K562 treated with DMSO at 1 percent for 4 hours (cell line): ENCODE measurements around the gene GPR45. TPM values are rescaled to one million over a fixed set of nuclear protein-coding genes. Genes with fewer than 3 reads are reported as not detected.

Experiments
- total RNA-seq: library from RNA; unstranded; fragments of 300-600 nt; gene quantifications from 2 replicates; pipeline ENCODE4 v1.2.3, GENCODE V29; 2022; ENCODE audit not compliant: insufficient read depth

Gene GPR45, protein sequence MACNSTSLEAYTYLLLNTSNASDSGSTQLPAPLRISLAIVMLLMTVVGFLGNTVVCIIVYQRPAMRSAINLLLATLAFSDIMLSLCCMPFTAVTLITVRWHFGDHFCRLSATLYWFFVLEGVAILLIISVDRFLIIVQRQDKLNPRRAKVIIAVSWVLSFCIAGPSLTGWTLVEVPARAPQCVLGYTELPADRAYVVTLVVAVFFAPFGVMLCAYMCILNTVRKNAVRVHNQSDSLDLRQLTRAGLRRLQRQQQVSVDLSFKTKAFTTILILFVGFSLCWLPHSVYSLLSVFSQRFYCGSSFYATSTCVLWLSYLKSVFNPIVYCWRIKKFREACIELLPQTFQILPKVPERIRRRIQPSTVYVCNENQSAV
- total RNA-seq = not detected in 2 replicates

DNA sequence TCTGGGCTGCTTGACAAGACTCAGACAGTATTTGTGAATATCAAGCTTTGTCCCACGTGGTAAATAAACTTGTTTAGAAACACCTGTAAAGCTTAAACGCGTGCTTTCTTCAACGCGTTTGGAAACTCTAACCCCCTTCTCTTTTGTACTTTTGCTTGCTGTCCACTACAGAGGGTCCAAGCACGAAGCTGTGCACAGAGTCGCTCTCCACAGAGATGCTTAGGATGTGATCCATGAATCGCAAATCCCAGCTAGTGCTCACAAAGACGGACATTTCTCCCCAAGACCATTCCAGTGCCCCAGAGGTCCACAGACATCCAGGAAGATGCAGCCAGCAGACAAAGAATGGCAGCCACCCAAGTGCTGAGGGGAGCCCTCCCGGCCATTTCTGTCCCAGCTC, at the start of gene GPR45:
Gene GPR45, plus strand, starts transcription at position 301 of the 400 bp plus-strand sequence. CDS start 116 bp downstream, outside the sequence.

Other genes starting within 250 kb of the GPR45 start
- 24.6 and 26.0 TPM in 2 replicates for gene MRPS9, start 203.7 kb upstream of the GPR45 start, total RNA-seq
- 9.9 and 11.5 TPM in 2 replicates for gene TGFBRAP1, start 88.0 kb downstream of the GPR45 start, total RNA-seq
- 10.4 and 11.0 TPM in 2 replicates for gene C2orf49, start 95.8 kb downstream of the GPR45 start, total RNA-seq
- 31.9 and 39.1 TPM in 2 replicates for gene FHL2, start 157.3 kb downstream of the GPR45 start, total RNA-seq